Stimulated activated naive CD4-positive, alpha-beta T cell treated with Interleukin-2 at 50 U/mL for 16 hours (primary cell): ENCODE data around the gene SLC39A7.

Source experiments
- DNase-seq: peaks from one replicate; lab custom pipeline; 2025; lab: John Stamatoyannopoulos, UW

SLC39A7 gene

GRCh38 chr6:33170176-33171015 is 30.3 kb upstream of the SLC39A7 start:
- no peak for DNase-seq

- DNase-seq, result no peak
Measured at GRCh38 chr6:33171016-33171879, 29.4 kb upstream of the SLC39A7 start.

- DNase-seq, result no peak
Measured at GRCh38 chr6:33171880-33172687, 28.6 kb upstream of the SLC39A7 start.

GRCh38 chr6:33172688-33173534 is 27.8 kb upstream of the SLC39A7 start:
- no peak for DNase-seq

- no peak for DNase-seq
Measured at GRCh38 chr6:33173535-33174180, 27.0 kb upstream of the SLC39A7 start.

GRCh38 chr6:33174784-33175183 is 25.9 kb upstream of the SLC39A7 start:
- no peak for DNase-seq

GRCh38 chr6:33175436-33176069 is 25.1 kb upstream of the SLC39A7 start:
- no peak for DNase-seq

GRCh38 chr6:33176906-33177305 is 23.8 kb upstream of the SLC39A7 start:
- no peak for DNase-seq

- DNase-seq, result no peak
Measured at GRCh38 chr6:33177552-33178446, 22.9 kb upstream of the SLC39A7 start.

GRCh38 chr6:33178755-33179475 is 21.8 kb upstream of the SLC39A7 start:
- no peak for DNase-seq

- DNase-seq, result no peak
Measured at GRCh38 chr6:33181141-33181540, 19.5 kb upstream of the SLC39A7 start.

- no peak for DNase-seq
Measured at GRCh38 chr6:33183071-33183683, 17.5 kb upstream of the SLC39A7 start.

- DNase-seq, result no peak
Measured at GRCh38 chr6:33185190-33185589, 15.5 kb upstream of the SLC39A7 start.

GRCh38 chr6:33185654-33186187 is 14.9 kb upstream of the SLC39A7 start:
- no peak for DNase-seq

- DNase-seq, result no peak
Measured at GRCh38 chr6:33187809-33188208, 12.9 kb upstream of the SLC39A7 start.

GRCh38 chr6:33189164-33189563 is 11.5 kb upstream of the SLC39A7 start:
- DNase-seq, result no peak

GRCh38 chr6:33189625-33190448 is 10.8 kb upstream of the SLC39A7 start:
- DNase-seq, result no peak
